ENCODE data around the gene FAM90A1.
"Not testable (repeated sequence)": the region's sequence is repeated elsewhere in the genome, so short reads cannot be mapped to it uniquely, and the experiment has no call there.

GRCh38 chr12:8243682-8244161 lies 16.3 kb upstream of the FAM90A1 start:
- TF ChIP-seq, protein P1, sequence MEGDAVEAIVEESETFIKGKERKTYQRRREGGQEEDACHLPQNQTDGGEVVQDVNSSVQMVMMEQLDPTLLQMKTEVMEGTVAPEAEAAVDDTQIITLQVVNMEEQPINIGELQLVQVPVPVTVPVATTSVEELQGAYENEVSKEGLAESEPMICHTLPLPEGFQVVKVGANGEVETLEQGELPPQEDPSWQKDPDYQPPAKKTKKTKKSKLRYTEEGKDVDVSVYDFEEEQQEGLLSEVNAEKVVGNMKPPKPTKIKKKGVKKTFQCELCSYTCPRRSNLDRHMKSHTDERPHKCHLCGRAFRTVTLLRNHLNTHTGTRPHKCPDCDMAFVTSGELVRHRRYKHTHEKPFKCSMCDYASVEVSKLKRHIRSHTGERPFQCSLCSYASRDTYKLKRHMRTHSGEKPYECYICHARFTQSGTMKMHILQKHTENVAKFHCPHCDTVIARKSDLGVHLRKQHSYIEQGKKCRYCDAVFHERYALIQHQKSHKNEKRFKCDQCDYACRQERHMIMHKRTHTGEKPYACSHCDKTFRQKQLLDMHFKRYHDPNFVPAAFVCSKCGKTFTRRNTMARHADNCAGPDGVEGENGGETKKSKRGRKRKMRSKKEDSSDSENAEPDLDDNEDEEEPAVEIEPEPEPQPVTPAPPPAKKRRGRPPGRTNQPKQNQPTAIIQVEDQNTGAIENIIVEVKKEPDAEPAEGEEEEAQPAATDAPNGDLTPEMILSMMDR (conservative IDR thresholded peaks at IDR 0.05 in 1 of 2, IDR thresholded peaks at IDR 0.05 in 1 of 2; ENCODE audit: low read depth in 1 of 2, low read length in 2 of 2), result not testable (repeated sequence)
- TF ChIP-seq EZH2 (IDR thresholded peaks at IDR 0.05; ENCODE audit: low read length, missing control alignments), result not testable (repeated sequence)
